ENCODE results near the gene SRSF7.

- TF ChIP-seq GABPB1 (CRISPR knock-in tag; IDR thresholded peaks at IDR 0.05) (no peak), CTCF (IDR thresholded peaks at IDR 0.05) (no peak), SP1 (CRISPR knock-in tag; conservative IDR thresholded peaks at IDR 0.05) (no peak), ZBTB21 (CRISPR knock-in tag; IDR thresholded peaks at IDR 0.05; ENCODE audit: borderline replicate concordance) (no peak), ELF4 (CRISPR knock-in tag; IDR thresholded peaks at IDR 0.05; ENCODE audit: low read depth) (no peak), ZNF121 (CRISPR knock-in tag; IDR thresholded peaks at IDR 0.05) (no peak), E2F4 (CRISPR knock-in tag; IDR thresholded peaks at IDR 0.05; ENCODE audit: borderline replicate concordance, low read depth) (no peak), CBFB (CRISPR knock-in tag; IDR thresholded peaks at IDR 0.05; ENCODE audit: low read depth) (no peak), KAT7 (CRISPR knock-in tag; IDR thresholded peaks at IDR 0.05; ENCODE audit: borderline replicate concordance) (no peak), FOXP1 (CRISPR knock-in tag; IDR thresholded peaks at IDR 0.05; ENCODE audit: borderline replicate concordance) (no peak)
- TF ChIP-seq, protein P1, sequence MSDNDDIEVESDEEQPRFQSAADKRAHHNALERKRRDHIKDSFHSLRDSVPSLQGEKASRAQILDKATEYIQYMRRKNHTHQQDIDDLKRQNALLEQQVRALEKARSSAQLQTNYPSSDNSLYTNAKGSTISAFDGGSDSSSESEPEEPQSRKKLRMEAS (CRISPR knock-in tag; IDR thresholded peaks at IDR 0.05): no peak
- TF ChIP-seq, protein P2, sequence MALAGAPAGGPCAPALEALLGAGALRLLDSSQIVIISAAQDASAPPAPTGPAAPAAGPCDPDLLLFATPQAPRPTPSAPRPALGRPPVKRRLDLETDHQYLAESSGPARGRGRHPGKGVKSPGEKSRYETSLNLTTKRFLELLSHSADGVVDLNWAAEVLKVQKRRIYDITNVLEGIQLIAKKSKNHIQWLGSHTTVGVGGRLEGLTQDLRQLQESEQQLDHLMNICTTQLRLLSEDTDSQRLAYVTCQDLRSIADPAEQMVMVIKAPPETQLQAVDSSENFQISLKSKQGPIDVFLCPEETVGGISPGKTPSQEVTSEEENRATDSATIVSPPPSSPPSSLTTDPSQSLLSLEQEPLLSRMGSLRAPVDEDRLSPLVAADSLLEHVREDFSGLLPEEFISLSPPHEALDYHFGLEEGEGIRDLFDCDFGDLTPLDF (CRISPR knock-in tag; IDR thresholded peaks at IDR 0.05): no peak
- TF ChIP-seq, protein P3, sequence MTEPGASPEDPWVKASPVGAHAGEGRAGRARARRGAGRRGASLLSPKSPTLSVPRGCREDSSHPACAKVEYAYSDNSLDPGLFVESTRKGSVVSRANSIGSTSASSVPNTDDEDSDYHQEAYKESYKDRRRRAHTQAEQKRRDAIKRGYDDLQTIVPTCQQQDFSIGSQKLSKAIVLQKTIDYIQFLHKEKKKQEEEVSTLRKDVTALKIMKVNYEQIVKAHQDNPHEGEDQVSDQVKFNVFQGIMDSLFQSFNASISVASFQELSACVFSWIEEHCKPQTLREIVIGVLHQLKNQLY (CRISPR knock-in tag; IDR thresholded peaks at IDR 0.05): no peak
- TF ChIP-seq, protein P4, sequence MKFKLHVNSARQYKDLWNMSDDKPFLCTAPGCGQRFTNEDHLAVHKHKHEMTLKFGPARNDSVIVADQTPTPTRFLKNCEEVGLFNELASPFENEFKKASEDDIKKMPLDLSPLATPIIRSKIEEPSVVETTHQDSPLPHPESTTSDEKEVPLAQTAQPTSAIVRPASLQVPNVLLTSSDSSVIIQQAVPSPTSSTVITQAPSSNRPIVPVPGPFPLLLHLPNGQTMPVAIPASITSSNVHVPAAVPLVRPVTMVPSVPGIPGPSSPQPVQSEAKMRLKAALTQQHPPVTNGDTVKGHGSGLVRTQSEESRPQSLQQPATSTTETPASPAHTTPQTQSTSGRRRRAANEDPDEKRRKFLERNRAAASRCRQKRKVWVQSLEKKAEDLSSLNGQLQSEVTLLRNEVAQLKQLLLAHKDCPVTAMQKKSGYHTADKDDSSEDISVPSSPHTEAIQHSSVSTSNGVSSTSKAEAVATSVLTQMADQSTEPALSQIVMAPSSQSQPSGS (CRISPR knock-in tag; IDR thresholded peaks at IDR 0.05; ENCODE audit: borderline replicate concordance, low read depth): no peak
Observed at GRCh38 chr2:38728694-38729093, 22.5 kb downstream of the SRSF7 start.

Measured in WTC11 (cell line).